Measurements from ENCODE around the gene PTGES2. TPM values are rescaled to one million over a fixed set of nuclear protein-coding genes. Genes with fewer than 3 reads are reported as not detected.
A peak's percentile ranks its signal among the peaks of the same experiment; 100 is the strongest.

The PTGES2 gene
- total RNA-seq, 1 donor from 2014 or later = 60.4 TPM

DNA sequence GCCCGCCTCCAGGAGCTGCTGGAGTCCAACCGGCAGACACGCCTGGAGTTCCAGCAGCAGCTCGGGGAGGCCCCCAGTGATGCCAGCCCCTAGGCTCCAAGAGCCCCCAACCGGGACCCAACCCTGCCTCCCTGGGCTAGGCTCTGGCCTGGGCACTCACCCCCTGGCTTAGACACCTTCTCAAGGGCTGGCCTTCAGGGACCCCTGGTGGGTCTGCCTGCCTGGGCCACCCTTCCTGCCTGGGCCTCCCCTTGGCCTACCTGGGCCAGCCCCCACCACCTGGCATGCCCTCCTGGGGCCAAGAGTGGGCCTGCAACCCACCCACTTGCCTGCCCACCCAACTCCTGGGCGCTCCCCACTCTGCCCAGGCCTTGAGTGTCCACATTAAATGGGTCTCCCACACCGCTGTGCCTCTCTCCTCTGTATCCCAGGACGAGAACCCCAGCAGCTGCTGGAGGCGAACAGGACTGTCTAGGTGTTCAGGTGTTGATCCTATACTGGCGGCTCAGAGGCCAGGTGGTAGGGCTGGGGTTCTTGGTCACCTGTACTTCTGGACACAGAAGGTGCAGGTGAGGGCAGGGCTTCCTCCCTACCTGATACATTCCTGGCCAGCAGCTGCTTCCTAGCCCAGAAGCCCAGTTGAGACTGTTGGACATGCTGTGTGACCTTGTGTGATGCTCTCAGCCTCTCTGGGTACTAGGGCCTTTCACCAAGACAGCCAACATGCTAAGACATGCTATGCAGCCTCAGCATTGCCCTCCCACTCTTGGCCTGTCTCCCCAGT is 36.2 kb upstream of the PTGES2 start:
- no peak overlapping the region for H3K27ac Mint-ChIP-seq
- H3K9me3 Mint-ChIP-seq (ENCODE audit: low read depth) = no peaks in the 10 kb centered on the region
- DNase-seq (ENCODE audit: low spot score, unreplicated experiment) = no peak
- H3K4me1 Mint-ChIP-seq (ENCODE audit: low read depth) = peaks cover 4% of the 10 kb centered on the region
- no peak overlapping the region for H3K4me3 Mint-ChIP-seq (ENCODE audit: low read depth)
- H3K36me3 Mint-ChIP-seq (ENCODE audit: insufficient read depth) = peaks cover 17% of the 10 kb centered on the region
- H3K27me3 Mint-ChIP-seq = no peaks in the 10 kb centered on the region
- TF ChIP-seq, protein P1, sequence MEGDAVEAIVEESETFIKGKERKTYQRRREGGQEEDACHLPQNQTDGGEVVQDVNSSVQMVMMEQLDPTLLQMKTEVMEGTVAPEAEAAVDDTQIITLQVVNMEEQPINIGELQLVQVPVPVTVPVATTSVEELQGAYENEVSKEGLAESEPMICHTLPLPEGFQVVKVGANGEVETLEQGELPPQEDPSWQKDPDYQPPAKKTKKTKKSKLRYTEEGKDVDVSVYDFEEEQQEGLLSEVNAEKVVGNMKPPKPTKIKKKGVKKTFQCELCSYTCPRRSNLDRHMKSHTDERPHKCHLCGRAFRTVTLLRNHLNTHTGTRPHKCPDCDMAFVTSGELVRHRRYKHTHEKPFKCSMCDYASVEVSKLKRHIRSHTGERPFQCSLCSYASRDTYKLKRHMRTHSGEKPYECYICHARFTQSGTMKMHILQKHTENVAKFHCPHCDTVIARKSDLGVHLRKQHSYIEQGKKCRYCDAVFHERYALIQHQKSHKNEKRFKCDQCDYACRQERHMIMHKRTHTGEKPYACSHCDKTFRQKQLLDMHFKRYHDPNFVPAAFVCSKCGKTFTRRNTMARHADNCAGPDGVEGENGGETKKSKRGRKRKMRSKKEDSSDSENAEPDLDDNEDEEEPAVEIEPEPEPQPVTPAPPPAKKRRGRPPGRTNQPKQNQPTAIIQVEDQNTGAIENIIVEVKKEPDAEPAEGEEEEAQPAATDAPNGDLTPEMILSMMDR (IDR thresholded peaks at IDR 0.05; ENCODE audit: unreplicated experiment) = no peak

DNA sequence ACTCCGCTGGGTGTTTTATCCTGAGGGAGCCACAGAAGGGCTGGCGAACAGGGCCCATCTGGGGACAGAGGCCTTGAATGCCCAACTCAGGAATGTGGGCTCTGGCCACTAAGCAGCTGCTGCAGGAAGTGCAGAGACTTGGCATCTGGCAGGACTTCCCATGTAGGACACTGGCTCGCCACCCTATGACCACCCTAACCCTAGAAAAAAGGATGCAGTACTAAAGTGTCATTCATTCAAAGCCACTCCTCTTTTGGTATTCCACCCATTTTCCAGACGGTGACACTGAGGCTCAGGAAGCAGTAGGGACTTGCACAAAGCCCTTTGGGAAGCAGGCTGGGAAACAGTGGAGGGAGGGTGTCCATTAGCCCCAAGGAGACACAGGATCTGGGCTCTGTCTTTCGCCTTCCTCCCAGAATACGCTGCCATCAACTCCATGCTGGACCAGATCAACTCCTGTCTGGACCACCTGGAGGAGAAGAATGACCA is 35.5 kb upstream of the PTGES2 start:
- Mint-ChIP-seq H3K4me3 (ENCODE audit: low read depth) (no peak overlapping the region), H3K27me3 (no peaks in the 10 kb centered on the region), H3K27ac (no peak overlapping the region), H3K4me1 (ENCODE audit: low read depth) (peaks cover 4% of the 10 kb centered on the region), H3K9me3 (ENCODE audit: low read depth) (no peaks in the 10 kb centered on the region), H3K36me3 (ENCODE audit: insufficient read depth) (peaks cover 14% of the 10 kb centered on the region)
- no peak for DNase-seq (ENCODE audit: low spot score, unreplicated experiment)
- TF ChIP-seq, protein P1 (IDR thresholded peaks at IDR 0.05; ENCODE audit: unreplicated experiment) = no peak

DNA sequence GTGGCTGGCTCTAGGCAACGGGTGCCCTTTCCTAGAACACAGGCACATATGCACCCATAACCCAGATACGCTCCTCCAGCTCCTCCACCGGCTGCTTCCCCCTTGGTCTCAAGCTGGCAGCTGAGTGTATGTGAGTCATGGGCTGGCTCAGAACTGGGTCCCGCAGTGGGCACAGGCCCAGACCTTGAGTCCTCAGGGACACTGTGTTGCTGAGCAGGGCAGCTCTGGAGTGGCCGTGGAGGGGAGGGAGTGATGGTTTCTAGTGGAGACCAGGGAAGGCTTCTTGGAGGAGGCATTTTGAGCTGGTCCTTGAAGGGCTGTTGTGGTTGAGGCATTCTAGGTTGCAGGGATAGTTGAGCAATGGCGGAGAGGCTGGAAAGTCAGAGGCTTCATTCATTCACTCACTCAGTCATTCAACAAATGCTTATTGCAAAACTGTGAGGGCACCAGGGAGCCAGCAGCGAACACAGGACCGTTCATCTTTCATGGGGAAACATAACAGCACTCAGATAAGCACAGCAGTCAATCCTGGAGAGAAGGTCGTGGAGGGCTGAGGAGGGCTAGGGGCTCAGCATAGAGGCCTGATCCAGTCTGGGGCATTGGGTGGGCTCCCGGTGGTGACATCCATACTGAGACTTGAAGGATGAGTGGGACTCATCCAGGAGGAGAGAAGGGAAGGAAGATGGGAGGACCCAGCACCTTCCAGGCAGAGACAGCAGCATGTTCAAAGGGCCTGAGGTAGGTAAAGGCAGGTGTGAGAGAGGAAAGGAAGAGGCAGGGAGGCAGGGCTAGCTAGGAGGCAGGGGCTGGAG is 34.9 kb upstream of the PTGES2 start:
- H3K4me3 Mint-ChIP-seq (ENCODE audit: low read depth) = peak overlapping the region; percentile 37
- H3K9me3 Mint-ChIP-seq (ENCODE audit: low read depth) = no peaks in the 10 kb centered on the region
- H3K27me3 Mint-ChIP-seq = no peaks in the 10 kb centered on the region
- peaks cover 14% of the 10 kb centered on the region for H3K36me3 Mint-ChIP-seq (ENCODE audit: insufficient read depth)
- TF ChIP-seq, protein P1 (IDR thresholded peaks at IDR 0.05; ENCODE audit: unreplicated experiment) = no peak
- no peak for DNase-seq (ENCODE audit: low spot score, unreplicated experiment)
- H3K4me1 Mint-ChIP-seq (ENCODE audit: low read depth) = peaks cover 4% of the 10 kb centered on the region
- peak overlapping the region; percentile 26 for H3K27ac Mint-ChIP-seq

DNA sequence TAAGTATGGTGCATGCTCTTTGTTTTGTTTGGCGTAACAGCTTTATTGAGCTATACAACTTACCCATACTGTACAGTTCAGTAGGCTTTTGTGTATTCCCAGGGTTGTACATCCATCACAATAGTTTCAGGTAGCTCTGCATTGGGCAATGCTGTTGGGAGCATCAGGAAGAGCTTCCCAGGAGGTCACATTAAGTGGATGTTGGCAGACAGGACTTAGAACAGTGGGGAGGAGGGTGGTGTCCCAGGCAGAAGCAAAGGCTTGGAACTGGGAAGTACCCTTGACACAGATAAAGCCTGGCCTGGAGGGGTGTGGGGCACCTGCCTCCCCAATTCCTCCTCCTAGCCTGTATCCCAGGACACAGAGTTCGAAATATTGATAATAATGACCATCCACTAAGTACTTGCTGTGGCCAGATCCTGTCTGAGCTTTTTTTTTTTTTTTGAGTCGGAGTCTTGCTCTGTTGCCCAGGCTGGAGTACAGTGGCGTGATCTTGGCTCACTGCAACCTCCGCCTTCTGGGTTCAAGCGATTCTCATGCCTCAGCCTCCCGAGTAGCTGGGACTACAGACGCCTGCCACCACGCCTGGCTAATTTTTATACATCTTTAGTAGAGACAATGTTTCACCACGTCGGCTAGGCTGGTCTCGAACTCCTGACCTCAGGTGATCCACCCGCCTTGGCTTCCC is 33.8 kb upstream of the PTGES2 start:
- no peak for DNase-seq (ENCODE audit: low spot score, unreplicated experiment)
- no peaks in the 10 kb centered on the region for H3K27me3 Mint-ChIP-seq
- H3K9me3 Mint-ChIP-seq (ENCODE audit: low read depth) = no peaks in the 10 kb centered on the region
- H3K4me3 Mint-ChIP-seq (ENCODE audit: low read depth) = peak overlapping the region; percentile 73
- no peak overlapping the region for H3K27ac Mint-ChIP-seq
- TF ChIP-seq, protein P1 (IDR thresholded peaks at IDR 0.05; ENCODE audit: unreplicated experiment) = no peak
- H3K4me1 Mint-ChIP-seq (ENCODE audit: low read depth) = peaks cover 4% of the 10 kb centered on the region
- H3K36me3 Mint-ChIP-seq (ENCODE audit: insufficient read depth) = peaks cover 11% of the 10 kb centered on the region

DNA sequence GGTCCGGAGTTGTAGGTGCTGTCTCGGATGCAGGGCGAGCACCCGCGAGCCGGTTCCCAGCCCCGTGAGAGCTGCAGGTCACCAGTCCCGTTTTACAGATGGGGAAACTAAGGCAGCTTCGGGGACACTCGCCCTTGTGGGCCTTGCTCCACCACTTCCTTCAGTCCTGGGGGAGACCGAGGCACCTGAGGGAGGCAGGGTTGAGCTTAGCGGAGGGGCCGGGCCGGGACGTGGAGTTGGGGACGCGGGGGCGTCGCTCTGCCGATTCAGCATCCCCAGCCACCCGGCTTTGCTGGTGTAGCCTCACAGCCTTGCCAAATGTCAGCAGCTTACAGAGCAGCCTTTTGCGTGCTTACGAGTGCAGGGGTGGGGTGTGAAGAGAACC is 33.1 kb upstream of the PTGES2 start:
- H3K36me3 Mint-ChIP-seq (ENCODE audit: insufficient read depth) = peaks cover 7% of the 10 kb centered on the region
- no peak overlapping the region for H3K27ac Mint-ChIP-seq
- no peaks in the 10 kb centered on the region for H3K27me3 Mint-ChIP-seq
- no peaks in the 10 kb centered on the region for H3K9me3 Mint-ChIP-seq (ENCODE audit: low read depth)
- no peak for DNase-seq (ENCODE audit: low spot score, unreplicated experiment)
- peak overlapping the region; percentile 73 for H3K4me3 Mint-ChIP-seq (ENCODE audit: low read depth)
- TF ChIP-seq, protein P1 (IDR thresholded peaks at IDR 0.05; ENCODE audit: unreplicated experiment) = no peak
- H3K4me1 Mint-ChIP-seq (ENCODE audit: low read depth) = peaks cover 4% of the 10 kb centered on the region

Measured in progenitor cell of endocrine pancreas (in vitro differentiated cells).